IPS DF 6.9 (cell line): Measurements from ENCODE around the gene GMNN.

Experiments
- DNase-seq: peaks from one replicate; pipeline ENCODE4 v3.0.0-alpha.2; 2013; ENCODE audit warnings: low read depth, low spot score
- H3K27ac ChIP-seq: one replicate; pipeline ENCODE4 v1.5.1; 2013; ENCODE audit warnings: low read length, control low read depth
- H3K27me3 ChIP-seq: 2 replicates; pipeline ENCODE4 v1.6.1; 2013; ENCODE audit warnings: mild to moderate bottlenecking, low read length; ENCODE audit not compliant: control insufficient read depth, insufficient read depth
- H3K36me3 ChIP-seq: 2 replicates; pipeline ENCODE4 v1.6.1; 2013; ENCODE audit warnings: low read length; ENCODE audit not compliant: control insufficient read depth, insufficient read depth
- H3K4me1 ChIP-seq: 2 replicates; pipeline ENCODE4 v1.6.1; 2013; ENCODE audit warnings: low read length; ENCODE audit not compliant: control insufficient read depth, insufficient read depth
- H3K4me3 ChIP-seq: 2 replicates; pipeline ENCODE4 v1.5.1; 2013; ENCODE audit warnings: mild to moderate bottlenecking, low read length
- H3K9me3 ChIP-seq: 2 replicates; pipeline ENCODE4 v1.6.1; 2013; ENCODE audit warnings: low read length, inconsistent platforms; ENCODE audit not compliant: control insufficient read depth, insufficient read depth
- WGBS: extraction: QIAGEN DNeasy Blood & Tissue Kit; methylation state at CpG from one replicate; pipeline ENCODE4 v1.1.7; 2013; ENCODE audit warnings: mixed read lengths, missing lambda C conversion rate; ENCODE audit not compliant: insufficient read length, insufficient coverage; 5-methylcytosine and 5-hydroxymethylcytosine counted together

GMNN gene

GRCh38 chr6:24827970-24828369, 53.2 kb downstream of the GMNN start:
- no peaks in the 10 kb centered on the region for H3K27me3 ChIP-seq
- H3K9me3 ChIP-seq = no peaks in the 10 kb centered on the region
- no peaks in the 10 kb centered on the region for H3K36me3 ChIP-seq
- no peak overlapping the region for H3K4me3 ChIP-seq
- DNase-seq = no peak
- no peak overlapping the region for H3K27ac ChIP-seq
- WGBS = no CpG with 5 or more reads among the region's 8 CpGs
- peaks cover 4% of the 10 kb centered on the region for H3K4me1 ChIP-seq

- Histone ChIP-seq H3K9me3 (no peaks in the 10 kb centered on the region), H3K27me3 (no peaks in the 10 kb centered on the region), H3K4me1 (peaks cover 4% of the 10 kb centered on the region), H3K36me3 (no peaks in the 10 kb centered on the region), H3K27ac (no peak overlapping the region), H3K4me3 (no peak overlapping the region)
- DNase-seq = no peak
- WGBS = no CpG with 5 or more reads among the region's 3 CpGs
These were observed 54.9 kb downstream of the GMNN start for GRCh38 chr6:24829657-24830056.

- Histone ChIP-seq H3K27me3 (no peaks in the 10 kb centered on the region), H3K36me3 (no peaks in the 10 kb centered on the region), H3K9me3 (no peaks in the 10 kb centered on the region), H3K27ac (no peak overlapping the region), H3K4me3 (no peak overlapping the region), H3K4me1 (peaks cover 4% of the 10 kb centered on the region)
- no CpG with 5 or more reads among the region's 10 CpGs for WGBS
- no peak for DNase-seq
These were observed 57.3 kb downstream of the GMNN start for GRCh38 chr6:24831771-24832716.

- H3K36me3 ChIP-seq = no peaks in the 10 kb centered on the region
- no peak overlapping the region for H3K4me3 ChIP-seq
- H3K27me3 ChIP-seq = no peaks in the 10 kb centered on the region
- no peak for DNase-seq
- WGBS = no CpG with 5 or more reads among the region's 1 CpG
- H3K4me1 ChIP-seq = peaks cover 4% of the 10 kb centered on the region
- no peak overlapping the region for H3K27ac ChIP-seq
- no peaks in the 10 kb centered on the region for H3K9me3 ChIP-seq
These were observed 58.1 kb downstream of the GMNN start for GRCh38 chr6:24832794-24833193.

- WGBS = no CpG with 5 or more reads among the region's 4 CpGs
- no peak for DNase-seq
- Histone ChIP-seq H3K36me3 (no peaks in the 10 kb centered on the region), H3K4me3 (no peak overlapping the region), H3K4me1 (peaks cover 4% of the 10 kb centered on the region), H3K27ac (no peak overlapping the region), H3K27me3 (no peaks in the 10 kb centered on the region), H3K9me3 (no peaks in the 10 kb centered on the region)
These were observed 59.1 kb downstream of the GMNN start for GRCh38 chr6:24833711-24834386.
